GM21423 (cell line): ENCODE results near the gene TRIM47.

Experiments
- ATAC-seq: cut with Tn5 transposase; IDR thresholded peaks from one replicate; pipeline ENCODE4 v1.9.1; 2021; ENCODE audit warnings: mild to moderate bottlenecking, moderate library complexity; ENCODE audit not compliant: unreplicated experiment

The TRIM47 gene

DNA sequence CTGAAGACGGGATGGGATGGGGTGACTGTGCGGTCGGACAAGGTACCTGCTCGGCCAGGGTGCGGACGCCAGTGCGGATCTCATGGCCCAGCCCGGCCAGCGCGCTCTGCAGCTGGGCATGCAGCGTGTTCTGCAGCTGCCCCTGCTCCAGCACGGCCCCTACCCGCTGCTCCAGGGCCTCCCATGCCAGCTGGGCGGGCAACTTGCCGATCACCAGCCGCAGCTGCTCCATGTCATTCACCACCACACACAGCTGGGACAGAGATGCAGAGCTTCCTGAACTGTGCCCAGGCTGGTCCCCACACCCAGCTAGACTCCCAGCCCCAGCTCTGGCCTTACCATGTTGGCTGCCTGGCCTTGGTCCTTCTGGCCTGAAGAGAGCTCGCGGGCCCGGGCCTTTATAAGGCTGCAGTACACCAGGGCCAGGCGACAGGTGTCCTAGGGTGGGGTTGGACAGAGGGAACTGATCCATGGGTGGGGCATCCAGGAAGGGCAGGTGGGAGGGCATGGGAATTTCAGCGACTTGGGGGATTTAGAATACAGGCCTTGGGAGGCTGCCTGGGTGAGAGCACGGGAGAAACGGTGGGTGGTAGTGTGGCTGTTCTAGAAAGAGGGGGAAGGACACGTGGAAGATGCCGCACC is 44.0 kb downstream of the TRIM47 start:
- no peak for ATAC-seq

- no peak for ATAC-seq
Measured at GRCh38 chr17:75832652-75833400, 45.6 kb downstream of the TRIM47 start.

DNA sequence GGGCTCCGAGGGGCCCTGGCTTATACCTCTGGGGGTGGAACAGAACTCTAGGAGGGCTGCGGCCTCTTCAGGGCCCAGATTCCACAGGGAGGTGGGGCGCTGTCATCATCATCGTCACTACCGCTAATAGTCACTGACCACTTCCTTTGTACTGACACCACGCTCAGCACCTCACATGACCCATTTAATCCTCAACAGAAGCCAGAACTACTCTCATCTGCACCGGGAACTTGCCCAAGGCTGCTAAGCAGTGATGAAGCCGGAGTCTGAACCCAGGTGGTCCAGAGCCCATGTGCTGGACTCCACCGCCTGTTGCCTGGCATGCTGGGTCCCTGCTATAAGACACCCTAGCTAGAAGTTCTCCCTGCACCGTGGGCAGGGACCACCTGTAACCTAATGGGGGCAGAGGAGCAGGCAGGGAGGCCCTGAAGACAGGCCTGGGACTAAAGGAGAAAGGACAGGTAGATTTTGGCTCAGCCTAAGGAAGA is 46.2 kb downstream of the TRIM47 start:
- no peak for ATAC-seq

- ATAC-seq, result no peak
Measured at GRCh38 chr17:75831032-75831571, 47.3 kb downstream of the TRIM47 start.

- no peak for ATAC-seq
Measured at GRCh38 chr17:75830164-75831031, 48.0 kb downstream of the TRIM47 start.

- ATAC-seq, result no peak
Measured at GRCh38 chr17:75829747-75830146, 48.6 kb downstream of the TRIM47 start.

DNA sequence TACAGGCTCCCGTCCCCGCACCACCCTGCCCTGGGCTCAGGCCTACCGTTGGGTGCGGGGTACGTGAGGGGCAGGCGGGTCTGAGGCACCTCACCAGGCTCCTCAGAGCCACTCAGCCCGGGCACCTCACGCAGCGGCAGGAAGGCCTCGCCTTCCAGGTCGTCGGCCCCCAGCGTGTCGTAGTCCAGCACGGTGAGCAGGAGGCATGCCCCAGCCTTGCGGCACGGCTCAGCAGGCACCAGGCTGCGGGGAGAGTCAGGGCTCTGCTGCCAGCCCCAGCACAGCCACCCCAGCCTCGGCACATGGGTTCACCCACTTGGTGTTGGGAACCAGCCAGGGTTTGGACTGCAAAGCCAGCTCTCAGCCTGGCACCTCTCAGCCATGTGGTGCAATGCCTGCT is 49.6 kb downstream of the TRIM47 start:
- ATAC-seq, result no peak

DNA sequence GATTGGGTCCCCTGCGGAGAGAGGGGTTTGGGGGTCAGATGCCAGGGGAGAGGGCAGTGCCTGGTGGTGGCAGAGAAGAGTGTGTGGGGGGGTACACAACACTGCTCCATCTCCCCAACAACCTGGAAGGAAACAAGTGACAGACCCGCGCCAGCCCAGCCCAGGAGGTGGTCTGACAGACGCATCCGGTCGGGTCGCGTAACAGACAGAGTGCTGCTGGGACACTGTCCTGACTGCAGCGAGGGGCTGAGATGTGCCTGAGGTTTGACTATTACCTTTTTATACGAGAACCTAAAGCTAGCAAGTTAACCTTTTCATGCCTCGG is 50.3 kb downstream of the TRIM47 start:
- no peak for ATAC-seq

DNA sequence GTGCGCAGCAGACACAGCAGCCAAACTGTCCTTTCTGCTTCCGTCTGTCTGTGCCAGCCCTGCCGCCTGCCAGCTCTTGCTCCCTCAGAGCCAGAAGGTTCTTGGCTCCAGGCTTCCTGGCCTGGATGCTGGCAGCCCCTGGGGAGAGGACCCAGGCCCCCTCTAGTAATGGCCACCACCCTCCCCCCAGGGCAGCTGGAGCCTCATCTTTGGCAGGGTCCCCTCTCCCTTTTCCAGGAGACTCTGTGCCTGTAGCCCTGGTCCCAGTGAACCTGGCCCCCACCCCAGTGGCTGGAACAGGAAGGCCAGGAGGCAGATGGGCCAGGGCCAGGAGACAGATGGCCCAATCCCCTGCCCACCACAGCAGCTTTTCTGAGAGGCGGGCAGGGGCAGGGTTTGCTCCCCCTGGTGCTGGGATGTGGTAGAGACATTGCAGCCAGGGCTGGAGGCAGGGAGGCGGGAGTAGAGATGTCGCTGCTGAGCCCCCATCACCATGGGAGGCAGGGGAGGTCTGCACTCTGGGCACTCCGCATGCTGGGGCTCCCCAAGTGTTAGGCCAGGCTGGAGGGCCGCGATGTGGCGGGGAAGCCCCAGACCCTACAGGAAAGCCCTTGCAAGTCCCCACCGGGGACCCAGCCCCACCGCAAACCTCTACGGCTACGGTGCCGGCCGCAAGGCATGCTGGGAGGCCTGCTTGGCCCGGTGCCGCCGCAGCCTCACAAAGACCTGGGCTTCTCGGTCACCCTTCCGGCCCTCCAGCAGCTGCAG is 50.9 kb downstream of the TRIM47 start:
- ATAC-seq, result no peak

- ATAC-seq, result no peak
Measured at GRCh38 chr17:75826561-75827307, 51.6 kb downstream of the TRIM47 start.

DNA sequence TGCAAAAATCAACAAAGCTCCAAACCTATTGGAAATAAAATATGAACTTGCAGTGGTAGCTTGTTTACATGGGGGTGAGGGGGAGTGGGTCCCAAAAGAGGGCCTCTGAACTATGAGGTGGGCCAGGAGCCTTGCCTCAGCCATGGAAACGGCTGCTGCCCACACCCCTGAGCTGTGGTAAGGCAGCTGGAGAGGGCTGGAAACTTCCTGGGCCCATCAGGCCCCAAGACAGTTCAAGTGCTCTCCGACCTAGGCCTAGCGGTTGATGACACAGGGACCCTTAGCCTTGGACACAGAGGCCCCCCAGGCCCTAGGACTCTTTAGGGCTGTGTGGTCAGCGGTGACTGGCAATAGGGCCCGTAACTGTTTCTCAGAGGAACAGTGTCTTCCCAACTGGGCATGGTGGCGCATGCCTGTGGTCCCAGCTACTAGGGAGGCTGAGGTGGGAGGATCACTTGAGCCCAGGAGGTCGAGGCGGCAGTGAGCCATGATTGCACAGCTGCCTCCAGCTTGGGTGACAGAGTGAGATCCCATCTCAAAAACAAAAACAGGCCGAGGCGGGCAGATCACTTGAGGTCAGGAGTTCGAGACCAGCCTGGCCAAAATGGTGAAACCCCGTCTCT is 52.5 kb downstream of the TRIM47 start:
- ATAC-seq, result no peak

- ATAC-seq, result no peak
Measured at GRCh38 chr17:75825149-75825552, 53.2 kb downstream of the TRIM47 start.

GRCh38 chr17:75824666-75825065 is 53.7 kb downstream of the TRIM47 start:
- no peak for ATAC-seq
